HG03039 (cell line): ENCODE results near the gene RAB22A.
"Not testable (repeated sequence)": the region's sequence is repeated elsewhere in the genome, so short reads cannot be mapped to it uniquely, and the experiment has no call there.

ENCODE experiments used
- ATAC-seq: cut with Tn5 transposase; IDR thresholded peaks from one replicate; pipeline ENCODE4 v1.9.1; 2021; ENCODE audit warnings: mild to moderate bottlenecking, moderate library complexity; ENCODE audit not compliant: unreplicated experiment

Gene RAB22A

GRCh38 chr20:58342104-58342945 is 32.8 kb downstream of the RAB22A start:
- ATAC-seq = no peak

- ATAC-seq = no peak
Measured at GRCh38 chr20:58344741-58345140, 35.2 kb downstream of the RAB22A start.

- ATAC-seq = no peak
Measured at GRCh38 chr20:58349570-58349969, 40.1 kb downstream of the RAB22A start.

- ATAC-seq = no peak
Measured at GRCh38 chr20:58352468-58352867, 43.0 kb downstream of the RAB22A start.

GRCh38 chr20:58359441-58359840 is 49.9 kb downstream of the RAB22A start:
- ATAC-seq = no peak

GRCh38 chr20:58360936-58361335 is 51.4 kb downstream of the RAB22A start:
- no peak for ATAC-seq

- no peak for ATAC-seq
Measured at GRCh38 chr20:58361481-58362205, 52.1 kb downstream of the RAB22A start.

GRCh38 chr20:58362206-58362516 is 52.6 kb downstream of the RAB22A start:
- no peak for ATAC-seq

- ATAC-seq = no peak
Measured at GRCh38 chr20:58362970-58363369, 53.5 kb downstream of the RAB22A start.

- ATAC-seq = no peak
Measured at GRCh38 chr20:58366866-58367265, 57.4 kb downstream of the RAB22A start.

GRCh38 chr20:58372806-58373205 is 63.3 kb downstream of the RAB22A start:
- no peak for ATAC-seq

- ATAC-seq = not testable (repeated sequence)
Measured at GRCh38 chr20:58373296-58373695, 63.8 kb downstream of the RAB22A start.

- ATAC-seq = no peak
Measured at GRCh38 chr20:58374027-58374850, 64.7 kb downstream of the RAB22A start.

GRCh38 chr20:58374906-58375758 is 65.6 kb downstream of the RAB22A start:
- no peak for ATAC-seq

GRCh38 chr20:58375759-58376352 is 66.3 kb downstream of the RAB22A start:
- ATAC-seq = no peak

- no peak for ATAC-seq
Measured at GRCh38 chr20:58377017-58377416, 67.5 kb downstream of the RAB22A start.

GRCh38 chr20:58377766-58378401 is 68.4 kb downstream of the RAB22A start:
- no peak for ATAC-seq

GRCh38 chr20:58378704-58379103 is 69.2 kb downstream of the RAB22A start:
- no peak for ATAC-seq

GRCh38 chr20:58381627-58382026 is 72.1 kb downstream of the RAB22A start:
- ATAC-seq = no peak

- ATAC-seq = no peak
Measured at GRCh38 chr20:58382096-58382495, 72.6 kb downstream of the RAB22A start.
